Skin epidermis (tissue), 12 donors: Measurements from ENCODE around the gene SLC22A8.
"Not testable (repeated sequence)": the region's sequence is repeated elsewhere in the genome, so short reads cannot be mapped to it uniquely, and the experiment has no call there.

Source experiments
- H3K27ac ChIP-seq, 21 experiments: fragments of 200-600 bp; sonication (generic) in 11 of 21; one replicate each; pipeline ENCODE4 v1.5.0; 2020; ENCODE audit warnings: mild to moderate bottlenecking in 3 of 21, inconsistent platforms in 2 of 21, moderate library complexity in 2 of 21
- H3K4me3 ChIP-seq, 7 experiments: fragments of 200-600 bp; sonication (generic) in 2 of 7; one replicate each; pipeline ENCODE4 v1.5.0; 2020; ENCODE audit warnings: inconsistent platforms in 2 of 7, mild to moderate bottlenecking in 2 of 7, moderate library complexity in 1 of 7

The SLC22A8 gene, protein sequence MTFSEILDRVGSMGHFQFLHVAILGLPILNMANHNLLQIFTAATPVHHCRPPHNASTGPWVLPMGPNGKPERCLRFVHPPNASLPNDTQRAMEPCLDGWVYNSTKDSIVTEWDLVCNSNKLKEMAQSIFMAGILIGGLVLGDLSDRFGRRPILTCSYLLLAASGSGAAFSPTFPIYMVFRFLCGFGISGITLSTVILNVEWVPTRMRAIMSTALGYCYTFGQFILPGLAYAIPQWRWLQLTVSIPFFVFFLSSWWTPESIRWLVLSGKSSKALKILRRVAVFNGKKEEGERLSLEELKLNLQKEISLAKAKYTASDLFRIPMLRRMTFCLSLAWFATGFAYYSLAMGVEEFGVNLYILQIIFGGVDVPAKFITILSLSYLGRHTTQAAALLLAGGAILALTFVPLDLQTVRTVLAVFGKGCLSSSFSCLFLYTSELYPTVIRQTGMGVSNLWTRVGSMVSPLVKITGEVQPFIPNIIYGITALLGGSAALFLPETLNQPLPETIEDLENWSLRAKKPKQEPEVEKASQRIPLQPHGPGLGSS

DNA sequence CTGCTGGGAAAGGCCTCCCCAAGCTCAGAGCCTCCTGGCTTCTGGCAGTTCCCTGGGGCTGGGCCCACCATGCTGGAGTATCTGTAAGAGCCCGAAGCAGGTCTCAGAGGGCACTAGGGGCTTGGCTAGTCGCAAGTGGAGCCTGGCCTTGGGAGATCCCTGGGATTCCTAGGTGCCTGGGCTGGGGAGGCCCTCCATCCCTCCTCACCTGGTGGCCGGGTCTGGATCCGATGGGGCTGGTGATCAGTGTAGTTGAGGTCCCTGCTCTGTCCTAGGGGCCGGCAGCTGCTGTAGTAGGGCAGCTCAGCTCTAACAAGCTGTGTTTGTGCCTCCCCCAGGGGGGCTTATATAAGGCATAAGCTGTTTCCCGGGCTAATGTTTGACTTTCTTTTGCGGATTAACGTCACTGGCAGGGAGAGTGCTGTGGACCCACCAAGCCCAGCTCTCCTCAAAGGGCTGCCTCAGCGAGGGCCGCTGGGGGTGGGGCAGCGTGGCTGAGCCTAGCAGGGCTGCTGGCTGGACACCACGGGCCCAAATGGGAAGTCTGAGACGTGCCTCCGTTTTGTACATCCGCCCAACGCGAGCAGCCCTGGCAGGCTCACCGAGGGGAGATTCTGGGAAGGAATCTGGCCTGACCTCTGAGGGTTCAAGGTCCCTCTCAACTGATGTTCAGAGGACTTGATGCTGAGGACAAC, at the start of gene SLC22A8:
Gene SLC22A8 (minus strand): TSS at position 321 of the 695 bp plus-strand sequence. CDS start 883 bp downstream, outside the sequence.
- no peak within 1 kb of the TSS for H3K4me3 ChIP-seq
- H3K27ac ChIP-seq = no peak within 1 kb of the TSS

DNA sequence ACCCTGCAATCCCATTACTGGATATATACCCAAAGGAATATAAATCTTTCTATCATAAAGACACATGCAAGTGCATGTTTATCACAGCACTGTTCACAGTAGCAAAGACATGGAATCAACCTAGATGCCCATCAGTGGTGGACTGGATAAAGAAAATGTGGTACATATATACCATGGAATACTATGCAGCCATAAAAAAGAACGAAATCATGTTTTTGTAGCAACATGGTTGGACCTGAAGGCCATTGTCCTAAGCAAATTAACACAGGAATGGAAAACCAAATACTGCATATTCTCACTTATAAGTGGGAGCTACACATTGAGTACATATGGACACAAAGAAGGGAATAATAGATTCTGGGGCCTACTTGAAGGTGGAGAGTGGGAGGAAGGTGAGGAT, 30.6 kb upstream of the SLC22A8 start:
- not testable (repeated sequence) for H3K4me3 ChIP-seq

GRCh38 chr11:63042596-63042995, 27.0 kb upstream of the SLC22A8 start:
- no peak overlapping the region for H3K27ac ChIP-seq
- H3K4me3 ChIP-seq = no peak overlapping the region

More for the DNA sequence above, 30.6 kb upstream of the SLC22A8 start:
- H3K27ac ChIP-seq = not testable (repeated sequence)

- Histone ChIP-seq H3K4me3 (no peak overlapping the region), H3K27ac (no peak overlapping the region)
Measured at GRCh38 chr11:63032457-63032856, 16.8 kb upstream of the SLC22A8 start.

- Histone ChIP-seq H3K4me3 (no peak overlapping the region), H3K27ac (no peak overlapping the region)
Measured at GRCh38 chr11:63023841-63024648, 8.4 kb upstream of the SLC22A8 start.

- H3K4me3 ChIP-seq = no peak overlapping the region
- H3K27ac ChIP-seq = no peak overlapping the region
Measured at GRCh38 chr11:63023222-63023814, 7.7 kb upstream of the SLC22A8 start.

DNA sequence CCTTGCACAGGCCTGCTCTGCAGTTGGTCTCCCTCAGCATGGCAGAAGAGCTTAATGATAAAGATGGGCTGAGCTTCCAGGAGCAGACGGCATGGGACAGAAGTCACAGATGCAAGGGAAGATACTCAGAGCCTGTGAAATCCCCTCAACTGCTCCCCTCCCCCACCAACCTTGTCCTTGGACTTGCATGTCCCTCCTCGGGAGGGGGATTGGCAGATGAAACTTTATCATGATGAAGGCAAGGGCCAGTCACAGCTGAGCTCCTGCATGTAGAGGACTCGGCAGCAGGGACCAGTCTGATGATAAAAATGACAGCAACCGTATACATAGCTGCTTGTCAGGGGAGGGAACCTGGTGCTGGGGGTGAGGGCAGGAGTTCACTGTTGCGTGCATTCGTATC, 6.8 kb upstream of the SLC22A8 start:
- no peak overlapping the region for H3K27ac ChIP-seq
- H3K4me3 ChIP-seq = no peak overlapping the region

DNA sequence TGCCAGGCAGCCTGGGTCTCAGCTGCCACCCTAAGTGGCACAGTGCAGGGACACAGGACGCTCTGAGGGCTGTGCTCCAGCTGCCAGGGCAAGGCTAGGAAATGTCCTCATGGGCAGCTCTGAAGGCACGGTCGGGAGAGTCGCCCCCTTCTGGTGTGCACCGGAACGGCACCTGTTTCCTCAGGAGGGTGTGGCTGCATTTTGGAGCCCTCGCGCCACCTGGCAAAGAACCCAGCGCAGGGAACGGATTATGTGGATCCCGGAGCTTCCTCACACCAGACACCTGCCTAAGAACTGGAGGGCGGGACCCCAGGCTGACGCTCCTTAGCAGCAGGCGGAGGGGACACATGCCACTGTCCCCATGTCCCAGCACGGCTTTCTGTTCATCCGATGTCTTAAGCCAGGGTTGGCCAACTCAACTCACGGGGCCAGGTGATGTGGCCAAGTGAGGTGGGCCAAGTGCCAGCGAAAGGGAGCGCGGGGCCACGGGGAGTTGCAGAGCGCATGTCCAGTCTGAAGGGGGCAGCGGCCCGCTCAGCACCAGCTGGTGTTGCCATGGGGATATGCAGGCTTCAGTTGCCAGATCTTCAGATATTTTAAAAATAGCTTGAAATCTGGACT, 5.1 kb upstream of the SLC22A8 start:
- Histone ChIP-seq H3K4me3 (no peak overlapping the region), H3K27ac (no peak overlapping the region)

- no peak overlapping the region for H3K4me3 ChIP-seq
- H3K27ac ChIP-seq = no peak overlapping the region
Measured at GRCh38 chr11:63019506-63019905, 3.9 kb upstream of the SLC22A8 start.

- Histone ChIP-seq H3K4me3 (no peak overlapping the region), H3K27ac (no peak overlapping the region)
Measured at GRCh38 chr11:63017306-63017974, 1.8 kb upstream of the SLC22A8 start.

DNA sequence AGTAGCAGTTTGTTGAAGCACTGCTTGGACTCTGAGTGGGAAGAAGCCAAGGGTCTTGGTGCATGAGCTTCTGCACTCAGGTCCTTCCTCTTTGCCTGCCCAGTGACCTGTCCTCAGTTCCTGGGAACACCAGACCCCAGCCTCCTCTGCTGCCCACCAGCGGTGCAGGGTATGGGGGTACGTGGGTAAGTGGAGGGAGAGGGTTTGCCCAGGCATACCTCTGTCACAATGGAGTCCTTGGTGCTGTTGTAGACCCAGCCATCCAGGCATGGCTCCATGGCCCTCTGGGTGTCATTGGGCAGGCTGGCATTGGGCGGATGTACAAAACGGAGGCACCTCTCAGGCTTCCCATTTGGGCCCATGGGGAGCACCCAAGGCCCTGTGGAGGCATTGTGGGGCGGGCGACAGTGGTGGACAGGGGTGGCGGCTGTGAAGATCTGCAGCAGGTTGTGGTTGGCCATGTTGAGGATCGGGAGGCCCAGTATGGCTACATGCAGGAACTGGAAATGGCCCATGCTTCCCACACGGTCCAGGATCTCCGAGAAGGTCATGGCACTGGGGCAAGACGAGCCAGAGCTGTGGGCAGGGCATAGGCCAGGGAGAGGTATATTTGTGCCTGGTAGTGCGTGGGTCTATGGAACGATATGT, 1.1 kb downstream of the SLC22A8 start:
- Histone ChIP-seq H3K27ac (no peak overlapping the region), H3K4me3 (no peak overlapping the region)

GRCh38 chr11:63012839-63013238, 2.8 kb downstream of the SLC22A8 start:
- Histone ChIP-seq H3K27ac (no peak overlapping the region), H3K4me3 (no peak overlapping the region)

DNA sequence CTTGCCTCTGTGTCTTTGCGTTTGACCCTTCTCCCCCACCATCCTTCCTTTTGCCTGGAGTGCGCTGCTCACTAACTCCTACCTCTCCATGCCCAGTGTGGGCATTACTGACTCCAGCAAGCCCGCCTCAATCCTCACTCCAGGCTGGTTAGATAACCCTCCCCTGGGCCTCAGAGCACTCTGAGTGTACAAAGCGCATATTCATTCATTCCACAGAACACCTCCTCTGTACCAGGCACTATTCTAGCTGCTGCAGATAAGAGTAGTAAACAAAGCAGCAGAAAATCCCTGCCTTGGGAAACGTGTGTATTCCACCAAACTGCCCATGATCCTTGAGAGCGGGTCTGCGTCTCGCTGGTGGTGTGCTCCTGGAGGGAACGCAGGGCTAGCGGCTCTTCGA, 3.2 kb downstream of the SLC22A8 start:
- Histone ChIP-seq H3K4me3 (no peak overlapping the region), H3K27ac (no peak overlapping the region)

- no peak overlapping the region for H3K4me3 ChIP-seq
- no peak overlapping the region for H3K27ac ChIP-seq
Measured at GRCh38 chr11:63010934-63011439, 4.7 kb downstream of the SLC22A8 start.

GRCh38 chr11:63007920-63008319, 7.7 kb downstream of the SLC22A8 start:
- Histone ChIP-seq H3K4me3 (no peak overlapping the region), H3K27ac (no peak overlapping the region)

DNA sequence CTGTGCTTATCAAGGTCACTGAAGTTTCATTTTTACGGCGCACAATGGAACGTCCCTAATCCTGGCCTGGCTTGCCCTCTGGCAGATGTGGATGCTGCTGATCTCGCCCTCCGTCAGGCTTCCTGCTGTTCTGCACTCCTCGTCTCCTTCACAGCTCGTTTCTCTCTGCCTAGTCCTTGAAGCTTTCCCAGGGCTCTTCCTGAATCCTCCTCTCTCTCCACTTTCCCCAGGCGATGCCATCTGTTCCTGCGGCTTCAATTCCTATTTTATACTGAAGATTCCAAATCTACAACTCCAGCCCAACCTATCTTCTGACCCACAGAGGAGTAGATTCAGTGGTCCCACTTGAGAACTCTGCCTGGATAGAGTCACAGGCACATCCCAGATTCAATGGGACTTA, 14.2 kb downstream of the SLC22A8 start:
- H3K27ac ChIP-seq = no peak overlapping the region
- H3K4me3 ChIP-seq = no peak overlapping the region

GRCh38 chr11:62999649-63000048, 16.0 kb downstream of the SLC22A8 start:
- Histone ChIP-seq H3K27ac (no peak overlapping the region), H3K4me3 (no peak overlapping the region)

GRCh38 chr11:62999156-62999555, 16.5 kb downstream of the SLC22A8 start:
- Histone ChIP-seq H3K4me3 (no peak overlapping the region), H3K27ac (no peak overlapping the region)
